ENCODE results near the gene VIT.

The VIT gene

GRCh38 chr2:36693825-36694224 lies 2.7 kb upstream of the VIT start:
- H3K4me3 ChIP-seq (ENCODE audit: low read depth, low read length): no peak overlapping the region
- no peak for TF ChIP-seq CTCF (IDR thresholded peaks at IDR 0.05; ENCODE audit: low read depth, low read length)

DNA sequence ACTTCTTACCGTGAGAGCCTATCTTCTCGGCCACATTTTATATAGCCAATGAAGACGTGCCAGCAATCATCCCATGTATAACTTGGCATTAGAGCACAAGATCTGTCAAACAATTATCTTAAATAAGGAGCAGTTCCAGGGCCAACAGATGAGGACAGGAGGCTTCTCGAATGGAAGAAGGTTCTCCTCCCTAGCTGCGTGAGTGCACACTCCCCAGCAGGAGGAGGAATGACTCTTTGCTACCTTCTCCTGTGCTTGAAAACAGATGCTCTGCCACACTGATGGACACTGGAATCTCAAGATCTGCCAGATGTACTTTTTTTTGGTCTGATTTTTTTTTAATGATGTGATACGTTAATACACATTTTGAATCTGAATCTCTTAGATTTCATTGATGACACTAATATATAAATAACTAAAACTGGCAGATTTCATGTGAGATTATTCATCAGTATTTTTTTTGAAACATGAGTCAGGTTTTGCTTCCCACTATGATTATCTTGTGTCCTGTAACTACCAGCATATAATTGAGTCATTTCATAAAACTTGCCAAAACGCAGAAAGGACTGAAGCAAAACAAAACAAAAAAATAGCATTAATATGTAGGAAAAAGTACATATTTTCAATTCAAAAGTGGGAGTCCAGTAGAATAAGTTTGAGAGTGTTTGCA lies 626 bp upstream of the VIT start:
- no peak overlapping the region for H3K4me3 ChIP-seq (ENCODE audit: low read depth, low read length)
- no peak for TF ChIP-seq CTCF (IDR thresholded peaks at IDR 0.05; ENCODE audit: low read depth, low read length)

- TF ChIP-seq CTCF (IDR thresholded peaks at IDR 0.05; ENCODE audit: low read depth, low read length): no peak
- no peak overlapping the region for H3K4me3 ChIP-seq (ENCODE audit: low read depth, low read length)
These were observed 1.0 kb downstream of the VIT start for GRCh38 chr2:36697424-36698066.

- TF ChIP-seq CTCF (IDR thresholded peaks at IDR 0.05; ENCODE audit: low read depth, low read length): no peak
- no peak overlapping the region for H3K4me3 ChIP-seq (ENCODE audit: low read depth, low read length)
These were observed 2.5 kb downstream of the VIT start for GRCh38 chr2:36698993-36699392.

- no peak overlapping the region for H3K4me3 ChIP-seq (ENCODE audit: low read depth, low read length)
- TF ChIP-seq CTCF (IDR thresholded peaks at IDR 0.05; ENCODE audit: low read depth, low read length): no peak
These were observed 3.8 kb downstream of the VIT start for GRCh38 chr2:36700311-36700710.

- TF ChIP-seq CTCF (IDR thresholded peaks at IDR 0.05; ENCODE audit: low read depth, low read length): no peak
- H3K4me3 ChIP-seq (ENCODE audit: low read depth, low read length): no peak overlapping the region
These were observed 4.9 kb downstream of the VIT start for GRCh38 chr2:36701391-36701795.

DNA sequence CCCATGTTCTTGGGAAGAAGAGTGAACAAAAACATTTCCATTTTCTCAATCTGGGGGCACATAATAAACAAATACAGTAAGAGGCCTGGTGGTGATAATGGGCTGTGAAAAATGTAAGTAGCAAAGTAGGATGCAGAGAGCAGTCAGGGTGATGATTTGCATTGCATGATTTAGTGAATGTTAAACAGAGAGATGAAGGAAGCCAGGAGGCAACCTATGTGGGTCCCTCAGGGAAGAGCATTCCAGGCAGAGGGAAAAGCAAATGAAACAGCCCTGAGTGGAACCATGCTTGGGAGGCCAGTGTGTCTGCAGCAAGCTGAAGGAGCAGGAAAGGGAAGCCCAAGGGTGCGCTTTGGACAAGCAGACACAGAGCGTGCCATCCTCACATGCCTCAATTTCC lies 5.4 kb downstream of the VIT start:
- no peak overlapping the region for H3K4me3 ChIP-seq (ENCODE audit: low read depth, low read length)
- no peak for TF ChIP-seq CTCF (IDR thresholded peaks at IDR 0.05; ENCODE audit: low read depth, low read length)
